ENCODE data around the gene SLC66A2.

GRCh38 chr18:79943608-79944125 is 7.8 kb downstream of the SLC66A2 start:
- TF ChIP-seq EZH2 (IDR thresholded peaks at IDR 0.05; ENCODE audit: borderline replicate concordance, low read length) = no peak
- TF ChIP-seq, protein P1, sequence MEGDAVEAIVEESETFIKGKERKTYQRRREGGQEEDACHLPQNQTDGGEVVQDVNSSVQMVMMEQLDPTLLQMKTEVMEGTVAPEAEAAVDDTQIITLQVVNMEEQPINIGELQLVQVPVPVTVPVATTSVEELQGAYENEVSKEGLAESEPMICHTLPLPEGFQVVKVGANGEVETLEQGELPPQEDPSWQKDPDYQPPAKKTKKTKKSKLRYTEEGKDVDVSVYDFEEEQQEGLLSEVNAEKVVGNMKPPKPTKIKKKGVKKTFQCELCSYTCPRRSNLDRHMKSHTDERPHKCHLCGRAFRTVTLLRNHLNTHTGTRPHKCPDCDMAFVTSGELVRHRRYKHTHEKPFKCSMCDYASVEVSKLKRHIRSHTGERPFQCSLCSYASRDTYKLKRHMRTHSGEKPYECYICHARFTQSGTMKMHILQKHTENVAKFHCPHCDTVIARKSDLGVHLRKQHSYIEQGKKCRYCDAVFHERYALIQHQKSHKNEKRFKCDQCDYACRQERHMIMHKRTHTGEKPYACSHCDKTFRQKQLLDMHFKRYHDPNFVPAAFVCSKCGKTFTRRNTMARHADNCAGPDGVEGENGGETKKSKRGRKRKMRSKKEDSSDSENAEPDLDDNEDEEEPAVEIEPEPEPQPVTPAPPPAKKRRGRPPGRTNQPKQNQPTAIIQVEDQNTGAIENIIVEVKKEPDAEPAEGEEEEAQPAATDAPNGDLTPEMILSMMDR (conservative IDR thresholded peaks at IDR 0.05 in 1 of 2, IDR thresholded peaks at IDR 0.05 in 1 of 2; ENCODE audit: extremely low read depth in 1 of 2, insufficient read depth in 1 of 2, low read depth in 1 of 2, low read length in 2 of 2) = no peak
